ENCODE results near the gene TROAP. TPM values are rescaled to one million over a fixed set of nuclear protein-coding genes. Genes with fewer than 3 reads are reported as not detected.
"Not testable (repeated sequence)": the region's sequence is repeated elsewhere in the genome, so short reads cannot be mapped to it uniquely, and the experiment has no call there.

TROAP gene
- total RNA-seq, 1 donor from 2014 or later = 6.5 TPM

GRCh38 chr12:49304161-49304560 lies 18.9 kb upstream of the TROAP start:
- Mint-ChIP-seq H3K4me3 (ENCODE audit: unreplicated experiment) (no peak overlapping the region), H3K4me1 (ENCODE audit: low read depth) (peaks cover 3% of the 10 kb centered on the region), H3K36me3 (ENCODE audit: low read depth) (peaks cover 1% of the 10 kb centered on the region), H3K9me3 (ENCODE audit: low read depth) (no peaks in the 10 kb centered on the region), H3K27me3 (ENCODE audit: low read depth) (peaks cover 32% of the 10 kb centered on the region), H3K27ac (ENCODE audit: unreplicated experiment) (no peak overlapping the region)
- TF ChIP-seq CTCF (IDR thresholded peaks at IDR 0.05) = no peak
- no peak for DNase-seq (ENCODE audit: low spot score)

- peak overlapping the region; percentile 41 for H3K27ac Mint-ChIP-seq (ENCODE audit: unreplicated experiment)
- peaks cover 34% of the 10 kb centered on the region for H3K27me3 Mint-ChIP-seq (ENCODE audit: low read depth)
- TF ChIP-seq CTCF (IDR thresholded peaks at IDR 0.05) = no peak
These were observed 17.1 kb upstream of the TROAP start for GRCh38 chr12:49305762-49306510.

GRCh38 chr12:49309386-49309785 lies 13.7 kb upstream of the TROAP start:
- no peak for DNase-seq (ENCODE audit: low spot score)
- Mint-ChIP-seq H3K36me3 (ENCODE audit: low read depth) (no peaks in the 10 kb centered on the region), H3K4me1 (ENCODE audit: low read depth) (peaks cover 3% of the 10 kb centered on the region), H3K27me3 (ENCODE audit: low read depth) (peaks cover 20% of the 10 kb centered on the region), H3K27ac (ENCODE audit: unreplicated experiment) (no peak overlapping the region), H3K9me3 (ENCODE audit: low read depth) (no peaks in the 10 kb centered on the region), H3K4me3 (ENCODE audit: unreplicated experiment) (no peak overlapping the region)
- no peak for TF ChIP-seq CTCF (IDR thresholded peaks at IDR 0.05)

More at GRCh38 chr12:49305762-49306510, 17.1 kb upstream of the TROAP start:
- no peaks in the 10 kb centered on the region for H3K9me3 Mint-ChIP-seq (ENCODE audit: low read depth)
- no peak for DNase-seq (ENCODE audit: low spot score)
- H3K36me3 Mint-ChIP-seq (ENCODE audit: low read depth) = peaks cover 1% of the 10 kb centered on the region
- H3K4me1 Mint-ChIP-seq (ENCODE audit: low read depth) = peaks cover 3% of the 10 kb centered on the region
- no peak overlapping the region for H3K4me3 Mint-ChIP-seq (ENCODE audit: unreplicated experiment)

GRCh38 chr12:49310451-49311000 lies 12.5 kb upstream of the TROAP start:
- H3K36me3 Mint-ChIP-seq (ENCODE audit: low read depth); H3K27ac Mint-ChIP-seq (ENCODE audit: unreplicated experiment); H3K9me3 Mint-ChIP-seq (ENCODE audit: low read depth); H3K4me1 Mint-ChIP-seq (ENCODE audit: low read depth); H3K4me3 Mint-ChIP-seq (ENCODE audit: unreplicated experiment); DNase-seq (ENCODE audit: low spot score): not testable (repeated sequence)
- H3K27me3 Mint-ChIP-seq (ENCODE audit: low read depth) = peaks cover 16% of the 10 kb centered on the region

- DNase-seq (ENCODE audit: low spot score) = peak; percentile 3
- no peak for TF ChIP-seq CTCF (IDR thresholded peaks at IDR 0.05)
- Mint-ChIP-seq H3K9me3 (ENCODE audit: low read depth) (no peaks in the 10 kb centered on the region), H3K27ac (ENCODE audit: unreplicated experiment) (no peak overlapping the region), H3K4me1 (ENCODE audit: low read depth) (peaks cover 4% of the 10 kb centered on the region), H3K27me3 (ENCODE audit: low read depth) (peaks cover 1% of the 10 kb centered on the region), H3K4me3 (ENCODE audit: unreplicated experiment) (no peak overlapping the region), H3K36me3 (ENCODE audit: low read depth) (no peaks in the 10 kb centered on the region)
These were observed 8.2 kb upstream of the TROAP start for GRCh38 chr12:49314811-49315210.

- DNase-seq (ENCODE audit: low spot score) = peak; percentile 33
- not testable (repeated sequence) for H3K4me1 Mint-ChIP-seq (ENCODE audit: low read depth); H3K27ac Mint-ChIP-seq (ENCODE audit: unreplicated experiment); H3K4me3 Mint-ChIP-seq (ENCODE audit: unreplicated experiment); H3K9me3 Mint-ChIP-seq (ENCODE audit: low read depth); H3K27me3 Mint-ChIP-seq (ENCODE audit: low read depth); H3K36me3 Mint-ChIP-seq (ENCODE audit: low read depth)
These were observed 5.9 kb upstream of the TROAP start for GRCh38 chr12:49317118-49317517.

GRCh38 chr12:49320411-49321103 lies 2.5 kb upstream of the TROAP start:
- not testable (repeated sequence) for H3K4me3 Mint-ChIP-seq (ENCODE audit: unreplicated experiment); H3K9me3 Mint-ChIP-seq (ENCODE audit: low read depth); H3K27ac Mint-ChIP-seq (ENCODE audit: unreplicated experiment); H3K27me3 Mint-ChIP-seq (ENCODE audit: low read depth); H3K36me3 Mint-ChIP-seq (ENCODE audit: low read depth)
- peak; percentile 27 for DNase-seq (ENCODE audit: low spot score)
- H3K4me1 Mint-ChIP-seq (ENCODE audit: low read depth) = peaks cover 26% of the 10 kb centered on the region

Data from chondrocyte (in vitro differentiated cells).